ENCODE results near the gene KRTAP5-6.
"Not testable (repeated sequence)": the region's sequence is repeated elsewhere in the genome, so short reads cannot be mapped to it uniquely, and the experiment has no call there.

The KRTAP5-6 gene

GRCh38 chr11:1661454-1662269 is 35.3 kb upstream of the KRTAP5-6 start:
- not testable (repeated sequence) for DNase-seq (ENCODE audit: low spot score)

- not testable (repeated sequence) for DNase-seq (ENCODE audit: low spot score)
Observed at GRCh38 chr11:1662699-1663283, 34.2 kb upstream of the KRTAP5-6 start.

GRCh38 chr11:1665313-1665712 is 31.7 kb upstream of the KRTAP5-6 start:
- DNase-seq (ENCODE audit: low spot score): no peak

- no peak for DNase-seq (ENCODE audit: low spot score)
Observed at GRCh38 chr11:1667121-1667850, 29.7 kb upstream of the KRTAP5-6 start.

GRCh38 chr11:1667906-1668305 is 29.1 kb upstream of the KRTAP5-6 start:
- no peak for DNase-seq (ENCODE audit: low spot score)

GRCh38 chr11:1668911-1669473 is 28.0 kb upstream of the KRTAP5-6 start:
- DNase-seq (ENCODE audit: low spot score): no peak

GRCh38 chr11:1669546-1670218 is 27.3 kb upstream of the KRTAP5-6 start:
- DNase-seq (ENCODE audit: low spot score): no peak

GRCh38 chr11:1670457-1670856 is 26.5 kb upstream of the KRTAP5-6 start:
- DNase-seq (ENCODE audit: low spot score): not testable (repeated sequence)

GRCh38 chr11:1670905-1671371 is 26.1 kb upstream of the KRTAP5-6 start:
- no peak for DNase-seq (ENCODE audit: low spot score)

- no peak for DNase-seq (ENCODE audit: low spot score)
Observed at GRCh38 chr11:1671658-1672057, 25.3 kb upstream of the KRTAP5-6 start.

- no peak for DNase-seq (ENCODE audit: low spot score)
Observed at GRCh38 chr11:1672613-1673350, 24.2 kb upstream of the KRTAP5-6 start.

- DNase-seq (ENCODE audit: low spot score): no peak
Observed at GRCh38 chr11:1673446-1674172, 23.4 kb upstream of the KRTAP5-6 start.

- no peak for DNase-seq (ENCODE audit: low spot score)
Observed at GRCh38 chr11:1674173-1675131, 22.5 kb upstream of the KRTAP5-6 start.

- DNase-seq (ENCODE audit: low spot score): no peak
Observed at GRCh38 chr11:1675536-1676228, 21.3 kb upstream of the KRTAP5-6 start.

- no peak for DNase-seq (ENCODE audit: low spot score)
Observed at GRCh38 chr11:1676229-1676740, 20.7 kb upstream of the KRTAP5-6 start.

GRCh38 chr11:1679881-1680280 is 17.1 kb upstream of the KRTAP5-6 start:
- no peak for DNase-seq (ENCODE audit: low spot score)

GRCh38 chr11:1682225-1682905 is 14.6 kb upstream of the KRTAP5-6 start:
- no peak for DNase-seq (ENCODE audit: low spot score)

- DNase-seq (ENCODE audit: low spot score): not testable (repeated sequence)
Observed at GRCh38 chr11:1683216-1683615, 13.8 kb upstream of the KRTAP5-6 start.
